RWPE2 (cell line): ENCODE results near the gene ABCA3.

Experiments
- ATAC-seq: fragments of 200-7000 bp; cut with Tn5 transposase; 3 replicates; pipeline ENCODE4 v1.9.1; 2021; ENCODE audit warnings: low read depth
- DNase-seq: peaks from one replicate; pipeline ENCODE4 v3.0.0-alpha.2; 2020; ENCODE audit warnings: low spot score
- H3K27ac ChIP-seq: fragments of 450-650 bp; 2 replicates; pipeline ENCODE4 v1.5.1; 2017; ENCODE audit warnings: mild to moderate bottlenecking; ENCODE audit not compliant: poor library complexity, severe bottlenecking
- H3K27me3 ChIP-seq: fragments of 250-450 bp; sonication (Bioruptor Pico); 2 replicates; pipeline ENCODE4 v1.5.1; 2021; ENCODE audit warnings: mild to moderate bottlenecking, moderate library complexity; ENCODE audit not compliant: insufficient read depth, poor library complexity, severe bottlenecking
- H3K36me3 ChIP-seq: fragments of 250-450 bp; sonication (Bioruptor Pico); 2 replicates; pipeline ENCODE4 v1.5.1; 2020; ENCODE audit warnings: low read depth, mild to moderate bottlenecking, moderate library complexity
- H3K4me1 ChIP-seq: fragments of 250-450 bp; sonication (Bioruptor Pico); 2 replicates; pipeline ENCODE4 v1.5.1; 2021; ENCODE audit warnings: mild to moderate bottlenecking, moderate library complexity; ENCODE audit not compliant: insufficient read depth, poor library complexity, severe bottlenecking
- H3K4me3 ChIP-seq: fragments of 250-450 bp; sonication (Bioruptor Pico); 2 replicates; pipeline ENCODE4 v1.5.1; 2021; ENCODE audit warnings: mild to moderate bottlenecking, moderate library complexity; ENCODE audit not compliant: severe bottlenecking
- H3K9me3 ChIP-seq: fragments of 250-450 bp; sonication (Bioruptor Pico); 2 replicates; pipeline ENCODE4 v1.5.1; 2021; ENCODE audit warnings: mild to moderate bottlenecking, moderate library complexity; ENCODE audit not compliant: severe bottlenecking
- CTCF ChIP-seq: fragments of 450-650 bp; IDR thresholded peaks from one replicate; pipeline ENCODE4 v1.5.1; 2017; ENCODE audit warnings: mild to moderate bottlenecking, moderate library complexity; ENCODE audit not compliant: poor library complexity, severe bottlenecking

Gene ABCA3

DNA sequence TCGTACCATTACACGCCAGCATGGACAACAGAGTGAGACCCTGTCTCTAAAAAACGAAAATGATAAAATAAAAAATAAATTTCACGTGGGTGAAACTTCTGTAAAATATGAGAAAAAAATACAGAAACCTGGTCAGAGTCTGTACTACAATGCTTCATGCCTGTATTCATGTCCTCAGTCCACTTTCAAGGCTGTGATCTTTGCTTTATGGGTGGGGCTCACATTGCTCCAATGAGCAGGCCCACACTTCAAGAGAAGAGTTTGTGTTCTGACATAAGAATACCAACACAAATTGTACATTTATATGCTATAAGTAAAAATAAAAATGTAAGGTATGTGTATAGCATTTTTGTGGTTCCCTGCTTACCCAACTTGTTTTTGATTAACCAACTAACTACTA lies 32.2 kb upstream of the ABCA3 start:
- TF ChIP-seq CTCF: no peak
- Histone ChIP-seq H3K27me3 (no peaks in the 10 kb centered on the region), H3K4me1 (no peaks in the 10 kb centered on the region), H3K9me3 (no peaks in the 10 kb centered on the region), H3K4me3 (no peak overlapping the region), H3K27ac (no peak overlapping the region), H3K36me3 (no peaks in the 10 kb centered on the region)
- DNase-seq: no peak
- ATAC-seq: no peak

- no peak for ATAC-seq
Measured at GRCh38 chr16:2371421-2371820, 30.9 kb upstream of the ABCA3 start.

DNA sequence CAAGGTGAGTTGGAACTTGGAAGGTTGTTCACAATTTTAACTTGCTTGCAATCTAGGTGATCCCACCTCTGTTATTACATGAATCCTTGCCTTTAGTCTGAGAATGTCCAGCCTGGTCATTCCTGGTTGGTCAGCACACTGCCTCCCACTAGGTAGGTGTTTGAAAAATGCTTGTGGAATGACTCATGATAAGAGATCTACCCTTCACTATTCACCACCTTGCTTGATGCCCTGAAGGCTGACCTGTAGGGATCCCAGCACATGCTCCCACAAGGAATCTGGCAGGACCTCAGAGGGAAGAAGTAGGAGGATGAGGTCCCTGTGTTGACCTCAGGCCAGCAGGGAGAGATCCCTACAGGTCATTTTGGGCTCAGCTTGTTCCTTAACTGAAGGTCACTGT lies 30.2 kb upstream of the ABCA3 start:
- Histone ChIP-seq H3K27me3 (peaks cover 4% of the 10 kb centered on the region), H3K36me3 (no peaks in the 10 kb centered on the region), H3K4me1 (no peaks in the 10 kb centered on the region), H3K4me3 (no peak overlapping the region), H3K9me3 (no peaks in the 10 kb centered on the region), H3K27ac (no peak overlapping the region)
- DNase-seq: no peak
- TF ChIP-seq CTCF: no peak
- ATAC-seq: peak; percentile 66; the same call in 2 of the 3 replicates

More at GRCh38 chr16:2371421-2371820, 30.9 kb upstream of the ABCA3 start:
- no peak for TF ChIP-seq CTCF
- no peak for DNase-seq
- Histone ChIP-seq H3K36me3 (no peaks in the 10 kb centered on the region), H3K9me3 (no peaks in the 10 kb centered on the region), H3K4me1 (no peaks in the 10 kb centered on the region), H3K27me3 (no peaks in the 10 kb centered on the region), H3K4me3 (no peak overlapping the region), H3K27ac (no peak overlapping the region)

- Histone ChIP-seq H3K9me3 (no peaks in the 10 kb centered on the region), H3K27me3 (peaks cover 11% of the 10 kb centered on the region), H3K27ac (no peak overlapping the region), H3K36me3 (no peaks in the 10 kb centered on the region), H3K4me3 (no peak overlapping the region), H3K4me1 (no peaks in the 10 kb centered on the region)
- no peak for DNase-seq
- no peak for TF ChIP-seq CTCF
- no peak for ATAC-seq
Measured at GRCh38 chr16:2366660-2367309, 26.3 kb upstream of the ABCA3 start.
